ENCODE data around the gene TBRG1.
A peak's percentile ranks its signal among the peaks of the same experiment; 100 is the strongest.

TBRG1 gene

DNA sequence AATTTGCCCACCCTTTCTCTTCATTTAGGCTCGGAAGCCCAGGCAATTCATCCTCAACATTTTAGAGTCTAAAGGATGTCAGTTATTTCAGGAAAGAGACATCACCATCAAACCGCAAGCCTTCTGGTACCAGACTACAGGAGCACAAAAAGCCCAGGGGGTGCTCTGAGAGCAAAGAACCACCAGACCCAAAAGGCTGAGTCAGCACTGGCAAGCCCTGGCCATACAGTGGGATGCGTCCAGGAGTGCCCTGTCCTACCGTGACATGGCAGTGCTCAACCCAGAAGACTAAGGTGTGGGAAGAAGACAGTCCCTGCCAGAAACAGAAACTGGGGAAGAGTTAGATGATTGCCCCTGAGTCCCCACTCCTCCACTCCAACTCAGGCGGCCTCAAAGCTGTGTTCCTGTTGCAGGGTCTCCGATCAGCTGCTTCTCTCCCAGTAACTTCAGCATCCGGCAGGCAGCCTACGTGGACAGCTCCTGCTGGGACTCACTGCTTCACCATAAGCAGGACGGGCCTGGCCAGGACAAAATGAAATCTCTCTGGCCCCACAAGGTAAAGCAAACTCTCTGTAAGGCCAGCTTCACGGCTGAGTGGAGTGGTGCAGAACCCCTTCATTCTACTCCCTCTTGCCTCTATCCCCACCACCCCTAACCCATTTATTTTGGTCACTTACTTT is 10.0 kb upstream of the TBRG1 start:
- TF ChIP-seq, protein P1, sequence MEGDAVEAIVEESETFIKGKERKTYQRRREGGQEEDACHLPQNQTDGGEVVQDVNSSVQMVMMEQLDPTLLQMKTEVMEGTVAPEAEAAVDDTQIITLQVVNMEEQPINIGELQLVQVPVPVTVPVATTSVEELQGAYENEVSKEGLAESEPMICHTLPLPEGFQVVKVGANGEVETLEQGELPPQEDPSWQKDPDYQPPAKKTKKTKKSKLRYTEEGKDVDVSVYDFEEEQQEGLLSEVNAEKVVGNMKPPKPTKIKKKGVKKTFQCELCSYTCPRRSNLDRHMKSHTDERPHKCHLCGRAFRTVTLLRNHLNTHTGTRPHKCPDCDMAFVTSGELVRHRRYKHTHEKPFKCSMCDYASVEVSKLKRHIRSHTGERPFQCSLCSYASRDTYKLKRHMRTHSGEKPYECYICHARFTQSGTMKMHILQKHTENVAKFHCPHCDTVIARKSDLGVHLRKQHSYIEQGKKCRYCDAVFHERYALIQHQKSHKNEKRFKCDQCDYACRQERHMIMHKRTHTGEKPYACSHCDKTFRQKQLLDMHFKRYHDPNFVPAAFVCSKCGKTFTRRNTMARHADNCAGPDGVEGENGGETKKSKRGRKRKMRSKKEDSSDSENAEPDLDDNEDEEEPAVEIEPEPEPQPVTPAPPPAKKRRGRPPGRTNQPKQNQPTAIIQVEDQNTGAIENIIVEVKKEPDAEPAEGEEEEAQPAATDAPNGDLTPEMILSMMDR (IDR thresholded peaks at IDR 0.05), result no peak
- H3K4me2 ChIP-seq (ENCODE audit: low read length), result no peak overlapping the region
- H3K27me3 ChIP-seq (ENCODE audit: control insufficient read depth, insufficient read depth, low read length), result no peaks in the 10 kb centered on the region
- H2AFZ ChIP-seq, result no peak overlapping the region
- H3K27ac ChIP-seq, result no peak overlapping the region
- no peak overlapping the region for H3K4me3 ChIP-seq (ENCODE audit: low read depth, low read length)
- no peaks in the 10 kb centered on the region for H3K79me2 ChIP-seq
- H3K4me1 ChIP-seq, result no peaks in the 10 kb centered on the region
- no peaks in the 10 kb centered on the region for H3K36me3 ChIP-seq (ENCODE audit: control insufficient read depth, insufficient read depth, low read length)
- H3K9ac ChIP-seq, result no peak overlapping the region
- no peaks in the 10 kb centered on the region for H3K9me3 ChIP-seq (ENCODE audit: control insufficient read depth, low read length)

DNA sequence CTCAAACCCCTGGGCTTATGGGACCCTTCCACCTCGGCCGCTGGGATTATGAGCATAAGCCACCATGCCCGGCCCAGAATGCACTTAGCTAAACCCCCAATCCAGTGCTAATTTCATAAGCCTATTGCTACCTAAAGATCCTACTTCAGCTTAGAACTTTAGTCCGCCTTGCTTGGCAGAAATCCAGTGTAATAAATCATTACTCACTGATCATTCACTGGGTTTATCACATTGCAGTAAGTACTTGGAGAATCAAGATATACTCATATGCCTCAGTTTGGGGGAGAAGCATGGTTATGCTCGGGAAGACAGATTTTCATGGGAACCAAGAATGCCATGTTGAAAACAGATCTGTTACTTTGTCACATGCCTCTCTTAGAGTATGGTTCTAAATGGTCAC is 3.8 kb upstream of the TBRG1 start:
- Histone ChIP-seq H3K4me3 (ENCODE audit: low read depth, low read length) (no peak overlapping the region), H3K9ac (no peak overlapping the region), H3K27me3 (ENCODE audit: control insufficient read depth, insufficient read depth, low read length) (no peaks in the 10 kb centered on the region), H3K36me3 (ENCODE audit: control insufficient read depth, insufficient read depth, low read length) (no peaks in the 10 kb centered on the region), H3K4me2 (ENCODE audit: low read length) (no peak overlapping the region), H3K4me1 (peaks cover 6% of the 10 kb centered on the region), H3K79me2 (no peaks in the 10 kb centered on the region), H3K9me3 (ENCODE audit: control insufficient read depth, low read length) (no peaks in the 10 kb centered on the region), H2AFZ (no peak overlapping the region), H3K27ac (no peak overlapping the region)
- TF ChIP-seq, protein P1 (IDR thresholded peaks at IDR 0.05), result no peak

DNA sequence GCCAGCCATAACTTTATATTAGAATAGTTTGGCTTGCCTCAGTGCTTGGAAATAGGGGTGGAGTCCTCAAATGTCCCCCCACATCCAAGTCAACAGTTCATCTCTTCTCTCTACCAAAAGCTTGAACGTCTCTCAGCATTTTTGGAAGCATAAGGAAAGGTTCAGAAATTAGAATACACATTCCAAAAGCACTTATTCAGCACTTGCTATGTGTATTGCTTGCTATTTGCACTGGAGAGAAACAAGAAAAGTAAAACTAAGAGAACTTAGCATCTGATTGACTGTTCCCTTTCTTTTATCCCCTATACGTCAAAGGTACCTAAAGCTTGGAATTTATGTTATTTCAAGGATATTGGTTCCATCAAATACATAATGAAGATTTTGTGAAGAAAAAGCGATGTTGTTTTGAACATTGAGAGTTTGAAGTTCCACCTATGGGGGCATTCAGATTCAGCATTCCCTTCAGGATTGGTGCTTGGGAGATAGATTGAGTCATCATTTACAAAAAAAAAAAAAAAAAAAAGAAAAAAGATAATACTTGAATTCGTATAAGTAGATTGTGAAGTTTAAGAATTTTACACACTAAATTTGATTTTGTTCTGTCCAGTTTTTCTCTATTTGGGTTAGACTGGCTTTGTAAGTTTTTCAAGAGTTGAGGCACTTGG is 1.3 kb downstream of the TBRG1 start:
- TF ChIP-seq, protein P1 (IDR thresholded peaks at IDR 0.05), result no peak
- Histone ChIP-seq H3K27me3 (ENCODE audit: control insufficient read depth, insufficient read depth, low read length) (no peaks in the 10 kb centered on the region), H3K36me3 (ENCODE audit: control insufficient read depth, insufficient read depth, low read length) (no peaks in the 10 kb centered on the region), H3K9me3 (ENCODE audit: control insufficient read depth, low read length) (no peaks in the 10 kb centered on the region), H3K9ac (no peak overlapping the region), H3K27ac (no peak overlapping the region), H3K4me2 (ENCODE audit: low read length) (peak overlapping the region; percentile 72), H3K79me2 (peaks cover 7% of the 10 kb centered on the region), H3K4me1 (peaks cover 8% of the 10 kb centered on the region), H2AFZ (no peak overlapping the region), H3K4me3 (ENCODE audit: low read depth, low read length) (peak overlapping the region; percentile 80)

DNA sequence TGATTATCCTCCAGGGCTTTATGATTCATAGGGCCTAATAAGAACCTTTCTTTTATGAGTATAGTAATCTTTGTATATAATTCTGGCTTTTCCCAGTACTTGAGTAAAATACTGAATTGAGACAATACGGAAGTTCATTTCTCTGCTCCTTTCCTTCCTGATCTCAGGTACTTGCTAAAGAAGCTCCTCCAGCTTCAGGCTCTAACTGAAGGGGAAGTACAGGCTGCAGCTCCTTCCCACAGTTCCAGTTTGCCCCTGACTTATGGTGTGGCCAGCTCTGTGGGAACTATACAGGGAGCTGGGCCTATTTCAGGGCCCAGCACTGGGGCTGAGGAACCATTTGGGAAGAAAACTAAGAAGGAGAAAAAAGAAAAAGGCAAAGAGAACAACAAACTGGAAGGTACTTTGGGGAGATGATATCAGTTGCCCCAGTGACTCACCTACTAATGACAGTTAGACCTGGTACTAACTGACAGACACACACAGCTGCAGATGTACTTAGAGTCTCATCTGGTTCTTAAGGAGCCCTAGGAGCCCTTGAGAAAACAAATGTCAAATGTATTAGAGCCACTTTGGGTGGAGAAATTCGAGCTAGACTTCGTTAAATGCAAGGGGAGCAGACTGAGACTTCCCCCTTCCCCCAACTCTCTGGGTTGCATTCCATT is 3.0 kb downstream of the TBRG1 start:
- peaks cover 7% of the 10 kb centered on the region for H3K79me2 ChIP-seq
- no peak overlapping the region for H2AFZ ChIP-seq
- H3K4me2 ChIP-seq (ENCODE audit: low read length), result no peak overlapping the region
- H3K27ac ChIP-seq, result no peak overlapping the region
- H3K4me3 ChIP-seq (ENCODE audit: low read depth, low read length), result no peak overlapping the region
- TF ChIP-seq, protein P1 (IDR thresholded peaks at IDR 0.05), result no peak
- peaks cover 8% of the 10 kb centered on the region for H3K4me1 ChIP-seq
- H3K9me3 ChIP-seq (ENCODE audit: control insufficient read depth, low read length), result no peaks in the 10 kb centered on the region
- no peaks in the 10 kb centered on the region for H3K27me3 ChIP-seq (ENCODE audit: control insufficient read depth, insufficient read depth, low read length)
- no peak overlapping the region for H3K9ac ChIP-seq
- no peaks in the 10 kb centered on the region for H3K36me3 ChIP-seq (ENCODE audit: control insufficient read depth, insufficient read depth, low read length)

All from parathyroid adenoma (tissue), 2 donors.